ENCODE data around the gene HES6.

DNA sequence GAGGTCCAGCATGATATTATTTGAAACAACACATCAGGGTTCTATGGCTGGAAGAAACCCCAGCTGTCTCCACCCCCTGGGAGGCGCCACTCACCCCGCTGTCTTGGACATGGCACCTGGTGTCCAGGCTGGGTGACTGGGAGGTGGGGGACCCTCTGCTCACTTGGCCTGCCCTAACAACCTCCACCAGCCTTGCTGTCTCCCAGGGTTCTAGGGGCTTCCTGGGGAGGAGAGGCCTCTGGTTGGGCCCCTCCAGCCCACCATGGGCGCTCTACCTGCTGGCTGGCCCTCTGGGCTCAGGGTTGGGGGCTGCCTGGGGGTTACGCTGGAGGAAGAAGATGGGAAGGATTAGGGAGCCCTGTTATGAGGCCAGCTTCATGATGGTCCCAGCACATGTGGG lies 32.3 kb upstream of the HES6 start:
- no peak for TF ChIP-seq CTCF (IDR thresholded peaks at IDR 0.05 in 4 of 5, conservative IDR thresholded peaks at IDR 0.05 in 1 of 5)
- TF ChIP-seq POLR2A (IDR thresholded peaks at IDR 0.05): no peak

Measured in gastrocnemius medialis (tissue), 4 donors.